Erythroblast (primary cell): ENCODE results near the gene HERC3.

Experiments used
- GATA1 ChIP-seq: IDR thresholded peaks from 2 replicates; pipeline ENCODE4 v1.6.1; 2011; ENCODE audit warnings: low read depth, mild to moderate bottlenecking, control low read depth, low read length, moderate library complexity
- POLR2A ChIP-seq: IDR thresholded peaks from 2 replicates; pipeline ENCODE4 v1.6.1; 2011; ENCODE audit warnings: mild to moderate bottlenecking, low read length

DNA sequence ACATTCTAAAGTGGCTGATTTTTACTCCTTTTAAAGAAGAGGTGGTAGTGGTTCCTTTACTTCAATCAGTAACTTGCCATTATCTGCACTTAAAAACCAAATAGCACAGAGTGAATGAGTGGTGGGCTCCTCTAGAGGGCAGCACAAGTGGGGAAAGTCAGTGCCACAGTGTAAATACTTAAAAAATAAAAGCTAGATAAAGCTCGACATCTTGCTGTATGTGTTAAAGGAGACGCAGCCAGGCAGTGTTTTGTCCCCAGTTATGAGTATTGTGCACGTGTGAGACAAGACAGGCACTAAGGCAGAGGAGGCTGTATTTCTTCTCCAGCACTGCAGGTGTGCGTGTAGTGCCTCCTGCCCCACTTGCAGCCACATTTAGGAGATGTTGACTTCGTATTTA, 80.7 kb downstream of the HERC3 start:
- TF ChIP-seq POLR2A: no peak
- no peak for TF ChIP-seq GATA1
